Iris pigment epithelial cell (primary cell): ENCODE results near the gene RBM4B.
A peak's percentile ranks its signal among the peaks of the same experiment; 100 is the strongest.
"Not testable (repeated sequence)": the region's sequence is repeated elsewhere in the genome, so short reads cannot be mapped to it uniquely, and the experiment has no call there.

ENCODE experiments used
- DNase-seq: peaks from one replicate; pipeline ENCODE4 v3.0.0-alpha.2; 2011; ENCODE audit warnings: low read depth

The RBM4B gene

DNA sequence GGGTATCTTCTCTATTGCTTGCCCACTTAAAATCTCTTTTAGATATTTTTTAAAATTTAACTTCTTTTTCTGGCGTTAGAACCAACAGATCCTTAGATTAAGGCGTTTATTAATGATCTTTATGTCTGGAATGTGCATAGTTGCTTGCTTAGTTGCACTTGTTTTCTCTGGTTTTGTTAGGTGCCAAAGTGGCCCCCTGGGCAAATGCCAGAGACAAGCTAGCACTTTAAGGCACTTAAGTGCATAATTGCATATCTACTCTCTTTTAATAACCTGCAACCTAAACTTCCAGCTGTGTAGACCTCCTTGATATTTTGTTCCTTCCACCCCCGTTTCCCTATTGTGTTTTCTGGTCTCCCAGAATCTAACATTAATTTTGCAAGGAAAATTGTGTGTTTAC is 35.9 kb downstream of the RBM4B start:
- DNase-seq: no peak

GRCh38 chr11:66639814-66640340 is 37.8 kb downstream of the RBM4B start:
- not testable (repeated sequence) for DNase-seq

- DNase-seq: peak; percentile 57
Observed at GRCh38 chr11:66639066-66639813, 38.4 kb downstream of the RBM4B start.

DNA sequence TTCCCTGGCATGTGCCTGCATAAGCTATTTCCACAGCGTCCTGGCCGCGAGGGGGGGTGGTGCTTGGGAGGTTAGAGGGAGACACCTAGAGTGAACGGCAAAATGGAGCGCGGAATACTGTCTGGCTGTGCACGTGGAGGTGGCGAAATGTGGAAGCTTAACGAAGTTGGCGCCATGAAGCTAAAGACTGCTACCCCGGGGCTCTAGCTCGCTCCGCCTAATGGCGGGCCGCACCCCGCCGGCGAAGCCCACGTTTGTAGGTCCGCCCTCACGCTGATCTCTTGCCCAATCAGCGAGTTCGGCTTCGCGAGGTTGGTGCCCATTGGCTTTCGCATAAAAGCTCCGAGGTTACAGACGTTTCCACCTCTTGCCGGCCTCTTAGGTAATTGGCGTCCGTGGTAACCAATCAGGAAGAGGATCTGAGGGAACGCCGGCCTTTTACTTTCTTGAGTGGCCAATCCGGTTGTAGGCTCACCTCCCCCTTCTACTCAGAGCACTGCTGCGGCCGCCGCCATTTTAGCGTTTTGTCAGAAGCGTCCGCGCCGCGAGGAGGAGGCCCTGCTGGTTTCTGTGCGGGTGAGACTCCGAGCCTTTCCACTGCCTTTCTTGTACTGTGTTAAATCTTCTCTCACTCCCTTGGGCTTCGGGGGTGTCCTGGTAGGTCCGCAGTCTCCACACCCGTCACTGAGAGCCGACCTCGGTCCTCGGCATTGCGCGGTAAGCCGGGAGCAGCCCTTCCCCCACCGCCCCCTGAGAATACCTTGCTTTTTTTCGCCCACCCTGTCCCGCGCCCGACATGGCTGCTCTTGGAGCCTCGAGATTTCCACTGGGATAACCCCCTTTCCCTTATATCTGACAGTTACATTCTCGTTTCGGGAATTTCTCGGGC is 39.3 kb downstream of the RBM4B start, which contains the start of gene RBM4:
TSS of gene RBM4 (plus strand) at position 527 of the 889 bp plus-strand sequence. CDS start 1,009 bp downstream, outside the sequence.
- DNase-seq: peak; percentile 100

- DNase-seq: peak; percentile 25
Observed at GRCh38 chr11:66637557-66638176, 40.0 kb downstream of the RBM4B start.

- no peak for DNase-seq
Observed at GRCh38 chr11:66636411-66636810, 41.3 kb downstream of the RBM4B start.

GRCh38 chr11:66632952-66633351 is 44.7 kb downstream of the RBM4B start:
- no peak for DNase-seq

DNA sequence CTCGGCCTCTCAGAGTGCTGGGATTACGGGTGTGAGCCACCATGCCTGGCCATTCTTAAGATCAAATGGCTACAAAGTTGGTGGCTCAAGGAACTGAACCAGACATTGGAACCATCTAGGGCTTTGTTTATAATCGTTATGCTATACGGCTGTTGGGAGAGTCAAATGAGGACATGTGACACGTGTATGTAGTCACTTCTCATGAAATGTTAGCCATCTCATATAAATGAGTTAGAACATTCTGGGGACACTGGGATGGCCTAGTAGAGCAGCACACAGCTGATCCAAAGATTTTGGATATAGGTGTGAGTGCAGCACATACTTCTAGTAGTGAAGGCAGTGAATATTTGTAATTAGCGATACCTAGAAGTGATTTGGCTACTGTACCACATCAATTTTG is 45.8 kb downstream of the RBM4B start:
- no peak for DNase-seq

- DNase-seq: no peak
Observed at GRCh38 chr11:66629356-66629755, 48.3 kb downstream of the RBM4B start.

DNA sequence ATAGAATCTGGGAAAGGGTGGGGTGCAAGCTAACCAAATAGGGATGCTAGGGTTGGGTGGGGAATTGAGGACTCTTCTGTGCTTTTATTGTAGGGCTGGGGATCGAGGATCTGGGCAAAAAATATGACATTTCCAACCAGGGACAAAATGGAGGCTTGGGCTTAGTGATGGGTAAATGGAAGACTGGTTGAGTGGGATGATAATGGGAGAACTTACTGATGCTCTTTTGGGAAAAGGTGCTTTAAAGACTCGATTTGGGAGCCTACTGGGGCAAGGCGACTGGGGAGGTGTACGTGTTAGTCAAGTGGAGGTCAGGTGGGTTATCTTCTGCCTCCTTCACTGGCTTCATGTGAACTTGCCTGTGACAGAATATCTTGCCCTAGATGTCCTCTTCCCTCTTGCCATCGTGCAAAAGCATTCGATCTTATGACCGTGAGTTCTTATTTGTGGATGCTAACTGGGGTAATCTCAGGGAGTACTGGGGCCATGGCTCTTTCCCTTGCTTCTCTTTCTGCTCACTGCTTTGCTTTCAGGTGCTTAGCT is 49.6 kb downstream of the RBM4B start:
- DNase-seq: no peak

- no peak for DNase-seq
Observed at GRCh38 chr11:66626926-66627325, 50.8 kb downstream of the RBM4B start.

DNA sequence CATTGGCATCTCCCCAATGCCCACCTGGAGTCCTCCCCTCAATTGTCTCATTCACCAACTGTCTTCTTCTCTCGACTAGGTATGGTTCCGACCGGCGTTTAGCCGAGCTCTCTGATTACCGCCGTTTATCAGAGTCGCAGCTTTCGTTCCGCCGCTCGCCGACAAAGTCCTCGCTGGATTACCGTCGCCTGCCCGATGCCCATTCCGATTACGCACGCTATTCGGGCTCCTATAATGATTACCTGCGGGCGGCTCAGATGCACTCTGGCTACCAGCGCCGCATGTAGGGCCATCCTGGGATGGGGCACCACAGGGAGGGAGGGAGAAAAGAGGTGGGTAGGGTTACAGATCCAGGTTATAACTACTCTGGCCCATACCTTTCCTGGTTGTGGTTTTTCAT is 51.3 kb downstream of the RBM4B start:
- no peak for DNase-seq

GRCh38 chr11:66625752-66626149 is 51.9 kb downstream of the RBM4B start:
- no peak for DNase-seq

GRCh38 chr11:66625041-66625751 is 52.5 kb downstream of the RBM4B start:
- DNase-seq: no peak

DNA sequence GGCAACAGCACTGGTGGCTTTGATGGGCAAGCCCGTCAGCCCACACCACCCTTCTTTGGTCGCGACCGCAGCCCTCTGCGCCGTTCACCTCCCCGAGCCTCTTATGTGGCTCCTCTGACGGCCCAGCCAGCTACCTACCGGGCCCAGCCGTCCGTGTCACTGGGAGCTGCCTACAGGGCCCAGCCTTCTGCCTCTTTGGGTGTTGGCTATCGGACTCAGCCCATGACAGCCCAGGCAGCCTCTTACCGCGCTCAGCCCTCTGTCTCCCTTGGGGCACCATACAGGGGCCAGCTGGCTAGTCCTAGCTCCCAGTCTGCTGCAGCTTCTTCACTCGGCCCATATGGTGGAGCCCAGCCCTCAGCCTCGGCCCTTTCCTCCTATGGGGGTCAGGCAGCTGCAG is 53.2 kb downstream of the RBM4B start:
- no peak for DNase-seq

DNA sequence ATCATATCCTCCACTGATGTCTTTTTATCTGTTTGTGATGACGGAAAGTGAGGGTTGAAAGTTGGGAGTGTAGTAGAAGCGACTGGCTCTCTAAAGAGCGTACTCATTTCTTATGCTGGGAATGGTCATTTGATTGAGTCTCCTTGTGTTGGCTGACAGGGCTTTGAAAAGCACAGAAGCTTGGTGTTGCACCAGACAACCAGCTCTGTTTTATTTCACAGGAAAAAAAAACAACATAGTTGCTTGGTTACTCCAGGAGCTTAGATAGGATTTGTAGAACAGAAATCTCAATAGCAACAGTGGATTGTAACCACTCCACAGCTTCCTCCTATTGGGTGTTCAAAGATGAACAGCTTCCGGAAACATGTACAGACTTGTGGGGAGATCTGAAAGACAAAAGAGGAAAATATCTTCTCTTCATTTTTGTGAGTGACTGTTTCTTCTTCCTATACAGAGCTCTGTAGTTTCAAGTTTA is 58.6 kb downstream of the RBM4B start:
- peak; percentile 88 for DNase-seq

DNA sequence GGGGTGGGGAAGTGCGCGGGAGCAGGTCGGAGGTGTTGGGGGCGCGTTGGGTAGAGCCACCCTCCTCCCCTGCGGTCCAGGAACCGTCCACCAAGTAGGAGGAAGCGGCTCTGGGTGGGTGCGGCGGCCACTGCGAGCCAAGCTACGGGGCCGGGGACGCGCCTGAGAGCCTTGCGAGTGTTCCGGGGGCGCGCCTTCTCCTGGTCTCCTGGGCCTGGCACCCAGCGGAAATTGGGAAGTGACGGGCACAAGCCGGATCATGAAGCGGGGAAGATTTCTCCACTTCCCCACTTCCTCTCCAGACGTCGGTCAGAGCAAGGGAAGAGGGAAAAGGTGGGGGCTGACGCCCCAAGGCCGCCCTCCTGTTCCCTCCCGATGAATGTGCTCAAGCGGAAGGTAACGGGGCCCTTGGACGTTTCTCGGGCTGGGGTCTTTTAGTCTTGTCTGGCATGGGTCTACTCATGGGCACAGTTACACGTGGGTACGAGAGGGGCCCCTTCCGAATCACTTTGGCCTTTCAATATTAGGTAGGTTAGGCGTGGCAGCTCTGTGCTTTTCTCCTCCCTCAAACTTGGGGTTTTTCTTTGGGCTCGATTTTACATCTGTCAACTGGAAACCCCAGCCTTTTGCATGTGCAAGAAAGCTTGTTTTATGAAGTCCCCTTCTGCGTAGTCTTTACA is 60.4 kb downstream of the RBM4B start:
- no peak for DNase-seq

DNA sequence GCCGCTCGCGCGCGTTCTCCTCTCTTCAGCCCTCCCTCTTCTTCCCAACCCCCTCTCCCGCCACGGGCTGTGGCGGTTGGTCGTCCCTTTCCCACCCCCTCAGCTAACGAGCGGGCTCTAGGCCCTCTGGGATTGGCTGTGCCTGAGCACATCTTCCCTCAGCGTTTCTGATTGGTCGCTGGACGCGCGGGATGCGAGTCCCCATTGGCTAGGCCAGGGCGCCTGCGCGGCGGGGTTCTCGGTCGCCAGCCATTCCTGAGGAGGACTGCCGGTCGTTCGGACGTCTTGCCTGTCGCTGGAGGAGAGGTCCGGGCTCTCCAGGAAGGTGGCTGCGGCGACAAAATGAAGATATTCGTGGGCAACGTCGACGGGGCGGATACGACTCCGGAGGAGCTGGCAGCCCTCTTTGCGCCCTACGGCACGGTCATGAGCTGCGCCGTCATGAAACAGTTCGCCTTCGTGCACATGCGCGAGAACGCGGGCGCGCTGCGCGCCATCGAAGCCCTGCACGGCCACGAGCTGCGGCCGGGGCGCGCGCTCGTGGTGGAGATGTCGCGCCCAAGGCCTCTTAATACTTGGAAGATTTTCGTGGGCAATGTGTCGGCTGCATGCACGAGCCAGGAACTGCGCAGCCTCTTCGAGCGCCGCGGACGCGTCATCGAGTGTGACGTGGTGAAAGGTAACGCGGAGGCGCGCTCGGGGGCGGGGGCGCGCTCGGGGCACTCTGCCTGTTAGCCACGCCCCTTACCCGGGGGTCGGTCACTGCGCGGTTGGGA is 61.1 kb downstream of the RBM4B start, which contains the start of gene RBM14:
TSS of gene RBM14 (plus strand) at position 252 of the 776 bp plus-strand sequence. CDS start at position 343, 91 bp downstream.
- peak; percentile 99 for DNase-seq
